Natural killer cell treated with Interleukin-12 subunit alpha and Interleukin-12 subunit beta and Interleukin-15 and Interleukin-18, amount 100 ng/mL, for 72 hours (primary cell): Measurements from ENCODE around the gene TMCO4. TPM values are rescaled to one million over a fixed set of nuclear protein-coding genes. Genes with fewer than 3 reads are reported as not detected.
A peak's percentile ranks its signal among the peaks of the same experiment; 100 is the strongest.

Source experiments
- ATAC-seq, 2 donors: fragments of 150-1000 bp; cut with Tn5 transposase in 1 of 2; sonication (Bioruptor Pico), chemical (Tn5 transposase) in 1 of 2; 2 replicates each; pipeline ENCODE4 v1.10.0; 2021
- DNase-seq: peaks from one replicate; pipeline ENCODE4 v3.0.0; 2022; ENCODE audit warnings: low spot score
- H3K27ac Mint-ChIP-seq, 2 donors: 1 replicate in 1 of 2; 2 replicates in 1 of 2; pipeline ENCODE4 v1.8.0; 2022; ENCODE audit warnings: mixed read lengths in 2 of 2, mild to moderate bottlenecking in 1 of 2, moderate library complexity in 1 of 2
- H3K27me3 Mint-ChIP-seq, 2 donors: 1 replicate in 1 of 2; 2 replicates in 1 of 2; pipeline ENCODE4 v1.8.0; 2022; ENCODE audit warnings: mixed read lengths in 2 of 2
- H3K36me3 Mint-ChIP-seq: one replicate; pipeline ENCODE4 v1.8.0; 2022; ENCODE audit warnings: mixed read lengths
- H3K4me1 Mint-ChIP-seq, 2 donors: 1 replicate in 1 of 2; 2 replicates in 1 of 2; pipeline ENCODE4 v1.8.0; 2022; ENCODE audit warnings: low read depth in 2 of 2, mixed read lengths in 2 of 2, mild to moderate bottlenecking in 1 of 2
- H3K4me3 Mint-ChIP-seq: one replicate; pipeline ENCODE4 v1.8.0; 2022; ENCODE audit warnings: mixed read lengths
- H3K9me3 Mint-ChIP-seq: 2 replicates; pipeline ENCODE4 v1.8.0; 2022; ENCODE audit warnings: mixed read lengths
- total RNA-seq, 2 donors: library from RNA; stranded (reverse); gene quantifications; one replicate each; pipeline ENCODE4 v1.2.3, GENCODE V29; 2022

Gene TMCO4
- total RNA-seq, 2 donors from 2014 or later, result 11.7 to 20.3 TPM

- H3K9me3 Mint-ChIP-seq, result no peaks in the 10 kb centered on the region
- no peak for DNase-seq
- peaks cover 6 to 16% of the 10 kb centered on the region in 2 donors for H3K4me1 Mint-ChIP-seq
- no peak overlapping the region for H3K4me3 Mint-ChIP-seq
- ATAC-seq, result no peak
- peaks cover 29 to 30% of the 10 kb centered on the region in 2 donors for H3K27me3 Mint-ChIP-seq
- H3K36me3 Mint-ChIP-seq, result no peaks in the 10 kb centered on the region
- no peak overlapping the region for H3K27ac Mint-ChIP-seq
Measured at GRCh38 chr1:19662313-19662712, 137.4 kb downstream of the TMCO4 start.

GRCh38 chr1:19661721-19662228 lies 137.9 kb downstream of the TMCO4 start:
- Mint-ChIP-seq H3K36me3 (no peaks in the 10 kb centered on the region), H3K4me3 (no peak overlapping the region), H3K9me3 (no peaks in the 10 kb centered on the region), H3K27ac (no peak overlapping the region), H3K27me3 (peaks cover 24% of the 10 kb centered on the region in 2 donors), H3K4me1 (peaks cover 6 to 13% of the 10 kb centered on the region in 2 donors)
- ATAC-seq, result no peak
- DNase-seq, result no peak

- Mint-ChIP-seq H3K36me3 (no peaks in the 10 kb centered on the region), H3K4me3 (no peak overlapping the region), H3K9me3 (no peaks in the 10 kb centered on the region), H3K27me3 (peaks cover under 1 to 8% of the 10 kb centered on the region in 2 donors), H3K27ac (no peak overlapping the region), H3K4me1 (peaks cover 6 to 8% of the 10 kb centered on the region in 2 donors)
- ATAC-seq (no peak), DNase-seq (no peak)
Measured at GRCh38 chr1:19658186-19658585, 141.5 kb downstream of the TMCO4 start.

GRCh38 chr1:19657511-19657910 lies 142.2 kb downstream of the TMCO4 start:
- peaks cover 0 to 2% of the 10 kb centered on the region in 2 donors for H3K27me3 Mint-ChIP-seq
- no peak overlapping the region for H3K27ac Mint-ChIP-seq
- peaks cover 6 to 8% of the 10 kb centered on the region in 2 donors for H3K4me1 Mint-ChIP-seq
- no peak overlapping the region for H3K4me3 Mint-ChIP-seq
- ATAC-seq (no peak), DNase-seq (no peak)
- no peaks in the 10 kb centered on the region for H3K9me3 Mint-ChIP-seq
- no peaks in the 10 kb centered on the region for H3K36me3 Mint-ChIP-seq

- no peak overlapping the region for H3K4me3 Mint-ChIP-seq
- H3K27ac Mint-ChIP-seq, result no peak overlapping the region
- H3K27me3 Mint-ChIP-seq, result peaks cover 0 to 2% of the 10 kb centered on the region in 2 donors
- peaks cover 6 to 8% of the 10 kb centered on the region in 2 donors for H3K4me1 Mint-ChIP-seq
- DNase-seq (no peak), ATAC-seq (no peak)
- no peaks in the 10 kb centered on the region for H3K9me3 Mint-ChIP-seq
- no peaks in the 10 kb centered on the region for H3K36me3 Mint-ChIP-seq
Measured at GRCh38 chr1:19656780-19657466, 142.8 kb downstream of the TMCO4 start.

- DNase-seq (no peak), ATAC-seq (no peak)
- Mint-ChIP-seq H3K4me1 (peaks cover 6 to 8% of the 10 kb centered on the region in 2 donors), H3K4me3 (no peak overlapping the region), H3K27me3 (peaks cover 0 to 2% of the 10 kb centered on the region in 2 donors), H3K36me3 (no peaks in the 10 kb centered on the region), H3K9me3 (no peaks in the 10 kb centered on the region), H3K27ac (no peak overlapping the region)
Measured at GRCh38 chr1:19656134-19656779, 143.5 kb downstream of the TMCO4 start.

GRCh38 chr1:19655718-19656080 lies 144.0 kb downstream of the TMCO4 start:
- H3K9me3 Mint-ChIP-seq, result no peaks in the 10 kb centered on the region
- no peak for DNase-seq
- H3K4me1 Mint-ChIP-seq, result peaks cover 6 to 8% of the 10 kb centered on the region in 2 donors

GRCh38 chr1:19654886-19655717 lies 144.6 kb downstream of the TMCO4 start:
- Mint-ChIP-seq H3K4me3 (no peak overlapping the region), H3K27me3 (no peaks in the 10 kb centered on the region), H3K27ac (no peak overlapping the region), H3K9me3 (no peaks in the 10 kb centered on the region), H3K36me3 (no peaks in the 10 kb centered on the region), H3K4me1 (peaks cover 6 to 8% of the 10 kb centered on the region in 2 donors)
- no peak for ATAC-seq
- DNase-seq, result no peak

More at GRCh38 chr1:19655718-19656080, 144.0 kb downstream of the TMCO4 start:
- Mint-ChIP-seq H3K36me3 (no peaks in the 10 kb centered on the region), H3K27me3 (peaks cover 0 to 2% of the 10 kb centered on the region in 2 donors), H3K4me3 (no peak overlapping the region), H3K27ac (no peak overlapping the region)
- no peak for ATAC-seq

GRCh38 chr1:19654386-19654785 lies 145.3 kb downstream of the TMCO4 start:
- no peaks in the 10 kb centered on the region for H3K36me3 Mint-ChIP-seq
- no peak overlapping the region for H3K27ac Mint-ChIP-seq
- peaks cover under 1 to 4% of the 10 kb centered on the region in 2 donors for H3K4me1 Mint-ChIP-seq
- no peak for ATAC-seq
- no peak for DNase-seq
- H3K9me3 Mint-ChIP-seq, result no peaks in the 10 kb centered on the region
- no peaks in the 10 kb centered on the region for H3K27me3 Mint-ChIP-seq
- H3K4me3 Mint-ChIP-seq, result no peak overlapping the region

- no peak overlapping the region for H3K4me3 Mint-ChIP-seq
- H3K9me3 Mint-ChIP-seq, result no peaks in the 10 kb centered on the region
- peaks cover 6 to 10% of the 10 kb centered on the region in 2 donors for H3K4me1 Mint-ChIP-seq
- no peak for DNase-seq
- no peaks in the 10 kb centered on the region for H3K36me3 Mint-ChIP-seq
- peak; percentile 42 to 63 for ATAC-seq
- H3K27me3 Mint-ChIP-seq, result no peaks in the 10 kb centered on the region
- H3K27ac Mint-ChIP-seq, result no peak overlapping the region
Measured at GRCh38 chr1:19651141-19651737, 148.5 kb downstream of the TMCO4 start.

GRCh38 chr1:19650416-19651140 lies 149.1 kb downstream of the TMCO4 start:
- H3K27ac Mint-ChIP-seq, result no peak overlapping the region
- no peaks in the 10 kb centered on the region for H3K36me3 Mint-ChIP-seq
- peaks cover 6 to 10% of the 10 kb centered on the region in 2 donors for H3K4me1 Mint-ChIP-seq
- no peaks in the 10 kb centered on the region for H3K9me3 Mint-ChIP-seq
- no peaks in the 10 kb centered on the region for H3K27me3 Mint-ChIP-seq
- H3K4me3 Mint-ChIP-seq, result no peak overlapping the region
- ATAC-seq, result no peak
- DNase-seq, result no peak

- no peak overlapping the region for H3K27ac Mint-ChIP-seq
- H3K4me3 Mint-ChIP-seq, result no peak overlapping the region
- peaks cover 3 to 5% of the 10 kb centered on the region in 2 donors for H3K27me3 Mint-ChIP-seq
- H3K9me3 Mint-ChIP-seq, result no peaks in the 10 kb centered on the region
- H3K4me1 Mint-ChIP-seq, result peaks cover 7 to 11% of the 10 kb centered on the region in 2 donors
- H3K36me3 Mint-ChIP-seq, result no peaks in the 10 kb centered on the region
- ATAC-seq (no peak), DNase-seq (no peak)
Measured at GRCh38 chr1:19648689-19649088, 151.0 kb downstream of the TMCO4 start.

- ATAC-seq (no peak), DNase-seq (no peak)
- H3K4me1 Mint-ChIP-seq, result peaks cover 9 to 11% of the 10 kb centered on the region in 2 donors
- peaks cover 6 to 8% of the 10 kb centered on the region in 2 donors for H3K27me3 Mint-ChIP-seq
- H3K9me3 Mint-ChIP-seq, result no peaks in the 10 kb centered on the region
- H3K36me3 Mint-ChIP-seq, result no peaks in the 10 kb centered on the region
- H3K4me3 Mint-ChIP-seq, result no peak overlapping the region
- no peak overlapping the region for H3K27ac Mint-ChIP-seq
Measured at GRCh38 chr1:19648239-19648638, 151.5 kb downstream of the TMCO4 start.
